OCI-LY1 (cell line): Measurements from ENCODE around the gene SLC4A8.

ENCODE experiments used
- H2AFZ ChIP-seq: fragments of 200-600 bp; sonication (generic), shearing (Covaris generic); 2 replicates; pipeline ENCODE4 v1.6.0; 2014; ENCODE audit warnings: antibody characterized with exemption, mild to moderate bottlenecking, low read length
- H3F3A ChIP-seq: fragments of 200-600 bp; sonication (generic), shearing (Covaris generic); 2 replicates; pipeline ENCODE4 v1.6.0; 2014; ENCODE audit warnings: mild to moderate bottlenecking, antibody characterized with exemption, low read length, moderate library complexity; ENCODE audit not compliant: insufficient read depth
- H3K27ac ChIP-seq: fragments of 200-600 bp; sonication (generic); 2 replicates; pipeline ENCODE4 v1.5.1; 2014; ENCODE audit warnings: low read length, mixed run types, mild to moderate bottlenecking, low read depth; ENCODE audit not compliant: poor library complexity, severe bottlenecking
- H3K27me3 ChIP-seq: fragments of 200-600 bp; sonication (generic); 2 replicates; pipeline ENCODE4 v1.6.0; 2014; ENCODE audit warnings: antibody characterized with exemption, mild to moderate bottlenecking, low read length, moderate library complexity; ENCODE audit not compliant: insufficient read depth
- H3K36me3 ChIP-seq: fragments of 200-600 bp; sonication (generic); 2 replicates; pipeline ENCODE4 v1.6.1; 2014; ENCODE audit warnings: mild to moderate bottlenecking, antibody characterized with exemption, low read length, moderate library complexity, mixed read lengths; ENCODE audit not compliant: insufficient read depth
- H3K4me1 ChIP-seq: fragments of 200-600 bp; sonication (generic); 2 replicates; pipeline ENCODE4 v1.5.1; 2014; ENCODE audit warnings: mild to moderate bottlenecking, low read length, moderate library complexity; ENCODE audit not compliant: insufficient read depth, severe bottlenecking
- H3K4me2 ChIP-seq: fragments of 200-600 bp; sonication (generic), shearing (Covaris generic); 2 replicates; pipeline ENCODE4 v1.6.1; 2014; ENCODE audit warnings: low read length
- H3K4me3 ChIP-seq: fragments of 200-600 bp; sonication (generic); 2 replicates; pipeline ENCODE4 v1.5.1; 2014; ENCODE audit warnings: low read length, low read depth, mild to moderate bottlenecking, mixed read lengths; ENCODE audit not compliant: poor library complexity, severe bottlenecking
- H3K79me2 ChIP-seq: fragments of 200-600 bp; shearing (Covaris generic); 2 replicates; pipeline ENCODE4 v1.6.1; 2016; ENCODE audit warnings: mixed run types, low read length, mixed read lengths; ENCODE audit not compliant: insufficient read depth
- H3K9ac ChIP-seq: fragments of 200-600 bp; sonication (generic), shearing (Covaris generic); 2 replicates; pipeline ENCODE4 v1.6.1; 2014; ENCODE audit warnings: mild to moderate bottlenecking, low read length, mixed read lengths
- H3K9me2 ChIP-seq: fragments of 200-600 bp; sonication (generic), shearing (Covaris generic); 2 replicates; pipeline ENCODE4 v1.6.1; 2014; ENCODE audit warnings: low read depth, mild to moderate bottlenecking, low read length, mixed read lengths
- H3K9me3 ChIP-seq: fragments of 200-600 bp; shearing (Covaris generic); 2 replicates; pipeline ENCODE4 v1.6.1; 2014; ENCODE audit warnings: low read length, mixed read lengths
- H4K20me1 ChIP-seq: fragments of 200-600 bp; sonication (generic), shearing (Covaris generic); 2 replicates; pipeline ENCODE4 v1.6.0; 2016; ENCODE audit warnings: mild to moderate bottlenecking, low read length; ENCODE audit not compliant: insufficient read depth
- CTCF ChIP-seq: fragments of 200-600 bp; sonication (generic), shearing (Covaris generic); IDR thresholded peaks from 2 replicates; pipeline ENCODE4 v1.5.1; 2017; ENCODE audit warnings: mild to moderate bottlenecking, antibody characterized with exemption, low read length, moderate library complexity, mixed read lengths
- EZH2 ChIP-seq: fragments of 200-600 bp; sonication (generic), shearing (Covaris generic); IDR thresholded peaks from 2 replicates; pipeline ENCODE4 v1.8.0; 2017; ENCODE audit warnings: borderline replicate concordance, mixed run types, mild to moderate bottlenecking, antibody characterized with exemption, low read length, moderate library complexity, mixed read lengths

The SLC4A8 gene

DNA sequence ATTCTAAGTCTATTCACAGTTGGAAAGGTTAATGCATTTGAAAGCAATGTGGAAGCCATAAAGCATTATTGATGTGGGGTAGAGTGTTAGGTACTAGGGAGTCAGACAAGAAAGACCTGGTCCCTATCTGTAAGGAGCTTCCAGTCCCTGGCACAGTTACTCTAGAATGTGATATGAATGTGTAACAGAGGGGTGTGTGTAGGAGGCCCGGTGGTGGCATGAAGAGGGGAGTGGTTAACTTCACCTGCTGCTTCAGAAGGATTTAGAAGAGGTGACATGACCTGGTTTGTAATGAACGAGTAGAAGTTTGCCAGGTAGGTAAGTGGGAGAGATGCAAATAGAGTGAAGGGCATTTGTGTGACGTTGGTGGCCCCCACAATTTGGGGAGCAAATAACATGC is 18.3 kb upstream of the SLC4A8 start:
- Histone ChIP-seq H3F3A (no peaks in the 10 kb centered on the region), H3K27ac (no peak overlapping the region), H3K27me3 (no peaks in the 10 kb centered on the region), H3K79me2 (no peaks in the 10 kb centered on the region), H2AFZ (no peak overlapping the region), H3K9ac (no peak overlapping the region), H3K4me2 (no peak overlapping the region), H4K20me1 (no peaks in the 10 kb centered on the region), H3K9me2 (no peaks in the 10 kb centered on the region), H3K4me3 (no peak overlapping the region), H3K4me1 (no peaks in the 10 kb centered on the region), H3K9me3 (no peaks in the 10 kb centered on the region), H3K36me3 (no peaks in the 10 kb centered on the region)
- TF ChIP-seq EZH2 = no peak
- no peak for TF ChIP-seq CTCF

DNA sequence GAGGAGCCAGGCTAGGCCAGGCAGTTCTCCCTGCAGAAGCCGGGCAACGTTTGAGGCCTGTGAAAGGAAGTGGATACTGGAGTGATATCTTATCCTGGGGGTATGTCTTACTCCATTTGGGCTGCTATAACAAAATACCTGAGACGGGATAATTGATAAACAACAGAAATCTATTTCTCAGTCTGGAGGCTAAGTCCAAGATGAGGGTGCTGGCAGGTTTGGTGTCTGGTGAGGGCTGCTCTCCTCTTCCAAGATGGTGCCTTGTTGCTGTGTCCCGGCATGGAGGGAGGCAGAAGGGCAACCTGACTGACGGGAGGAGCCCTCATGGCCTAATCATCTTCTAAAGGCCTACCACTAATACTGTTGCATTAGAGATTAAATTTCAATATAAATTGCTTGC is 17.8 kb upstream of the SLC4A8 start:
- Histone ChIP-seq H2AFZ (no peak overlapping the region), H3K9me3 (no peaks in the 10 kb centered on the region), H3K9me2 (no peaks in the 10 kb centered on the region), H3F3A (no peaks in the 10 kb centered on the region), H3K4me2 (no peak overlapping the region), H3K4me1 (no peaks in the 10 kb centered on the region), H3K27me3 (no peaks in the 10 kb centered on the region), H3K27ac (no peak overlapping the region), H3K79me2 (no peaks in the 10 kb centered on the region), H4K20me1 (no peaks in the 10 kb centered on the region), H3K4me3 (no peak overlapping the region), H3K36me3 (no peaks in the 10 kb centered on the region), H3K9ac (no peak overlapping the region)
- TF ChIP-seq CTCF (no peak), EZH2 (no peak)

DNA sequence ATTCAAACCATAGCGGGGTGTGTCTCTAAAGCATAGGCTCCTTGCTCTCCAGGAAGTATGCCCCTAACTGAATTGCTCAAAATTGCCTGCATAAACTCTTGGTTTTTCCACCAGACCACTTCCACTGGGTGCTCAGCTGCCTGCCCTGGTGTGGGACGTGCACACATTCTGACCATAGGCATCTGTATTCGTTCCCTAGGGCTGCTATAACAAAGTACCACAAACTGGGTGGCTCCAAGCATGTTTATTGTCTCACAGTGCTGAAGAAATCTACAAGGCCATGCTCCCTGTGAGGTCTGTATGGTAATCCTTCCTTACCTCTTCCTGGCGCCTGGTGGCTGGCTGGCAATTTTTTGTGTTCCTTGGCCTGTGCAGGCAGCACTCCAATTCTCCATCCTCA is 17.0 kb upstream of the SLC4A8 start:
- Histone ChIP-seq H3K27ac (no peak overlapping the region), H3K4me1 (no peaks in the 10 kb centered on the region), H3K27me3 (no peaks in the 10 kb centered on the region), H3K9me3 (no peaks in the 10 kb centered on the region), H3K4me2 (no peak overlapping the region), H2AFZ (no peak overlapping the region), H3K4me3 (no peak overlapping the region), H3K79me2 (no peaks in the 10 kb centered on the region), H4K20me1 (no peaks in the 10 kb centered on the region), H3F3A (no peaks in the 10 kb centered on the region), H3K36me3 (no peaks in the 10 kb centered on the region), H3K9ac (no peak overlapping the region), H3K9me2 (no peaks in the 10 kb centered on the region)
- TF ChIP-seq CTCF (no peak), EZH2 (no peak)
